GM20000 (cell line): ENCODE measurements around the gene NRG3.

Experiments used
- DNase-seq: peaks from one replicate; pipeline ENCODE4 v3.0.0; 2012; ENCODE audit warnings: low spot score
- TF ChIP-seq, protein P1 (sequence below): IDR thresholded peaks from 2 replicates; pipeline ENCODE4 v1.5.1; 2012; ENCODE audit warnings: mild to moderate bottlenecking, control low read depth; ENCODE audit errors: extremely low read depth, missing control alignments

The NRG3 gene

DNA sequence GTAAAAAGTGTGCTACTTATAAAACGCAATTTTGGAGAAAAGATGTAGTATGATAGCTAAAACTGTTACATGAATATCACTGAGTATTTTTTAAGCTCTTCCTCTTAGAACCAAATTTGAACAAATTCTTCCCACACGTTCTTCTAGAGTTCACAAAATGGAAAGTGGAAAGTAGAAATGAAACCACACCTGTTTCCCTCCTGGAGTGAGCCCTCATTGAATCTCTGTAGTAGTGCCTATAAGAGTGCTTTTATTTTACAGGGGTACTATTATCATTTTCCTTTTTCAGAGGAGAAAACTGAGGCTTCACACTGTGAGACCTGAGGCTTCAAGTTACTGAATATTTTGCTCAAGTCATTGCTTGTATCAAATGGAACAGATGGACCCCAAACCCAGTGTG is 393.0 kb downstream of the NRG3 start:
- TF ChIP-seq, protein P1, sequence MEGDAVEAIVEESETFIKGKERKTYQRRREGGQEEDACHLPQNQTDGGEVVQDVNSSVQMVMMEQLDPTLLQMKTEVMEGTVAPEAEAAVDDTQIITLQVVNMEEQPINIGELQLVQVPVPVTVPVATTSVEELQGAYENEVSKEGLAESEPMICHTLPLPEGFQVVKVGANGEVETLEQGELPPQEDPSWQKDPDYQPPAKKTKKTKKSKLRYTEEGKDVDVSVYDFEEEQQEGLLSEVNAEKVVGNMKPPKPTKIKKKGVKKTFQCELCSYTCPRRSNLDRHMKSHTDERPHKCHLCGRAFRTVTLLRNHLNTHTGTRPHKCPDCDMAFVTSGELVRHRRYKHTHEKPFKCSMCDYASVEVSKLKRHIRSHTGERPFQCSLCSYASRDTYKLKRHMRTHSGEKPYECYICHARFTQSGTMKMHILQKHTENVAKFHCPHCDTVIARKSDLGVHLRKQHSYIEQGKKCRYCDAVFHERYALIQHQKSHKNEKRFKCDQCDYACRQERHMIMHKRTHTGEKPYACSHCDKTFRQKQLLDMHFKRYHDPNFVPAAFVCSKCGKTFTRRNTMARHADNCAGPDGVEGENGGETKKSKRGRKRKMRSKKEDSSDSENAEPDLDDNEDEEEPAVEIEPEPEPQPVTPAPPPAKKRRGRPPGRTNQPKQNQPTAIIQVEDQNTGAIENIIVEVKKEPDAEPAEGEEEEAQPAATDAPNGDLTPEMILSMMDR: no peak
- no peak for DNase-seq

DNA sequence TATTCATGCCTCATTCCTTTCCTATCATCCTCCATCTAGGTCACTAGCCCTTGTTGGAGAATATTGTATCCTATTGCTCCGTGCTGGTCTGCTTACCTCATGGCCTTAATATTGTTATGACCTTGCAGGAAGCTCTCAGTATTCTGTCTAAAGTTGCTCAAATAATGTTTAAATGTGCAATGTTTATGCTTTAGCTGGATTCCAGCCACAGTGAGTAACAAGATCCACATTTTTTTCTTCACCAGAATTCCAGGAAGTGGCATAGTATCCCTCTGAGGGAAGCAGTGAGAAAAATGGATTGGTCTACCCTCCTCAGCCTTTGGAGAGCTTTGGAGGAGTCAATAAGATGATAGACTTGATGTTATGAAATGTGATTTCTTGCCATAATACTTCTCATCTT is 402.6 kb downstream of the NRG3 start:
- TF ChIP-seq, protein P1: no peak
- no peak for DNase-seq

- TF ChIP-seq, protein P1: no peak
- DNase-seq: peak; percentile 16
These were observed 403.6 kb downstream of the NRG3 start for GRCh38 chr10:82278401-82279182.

DNA sequence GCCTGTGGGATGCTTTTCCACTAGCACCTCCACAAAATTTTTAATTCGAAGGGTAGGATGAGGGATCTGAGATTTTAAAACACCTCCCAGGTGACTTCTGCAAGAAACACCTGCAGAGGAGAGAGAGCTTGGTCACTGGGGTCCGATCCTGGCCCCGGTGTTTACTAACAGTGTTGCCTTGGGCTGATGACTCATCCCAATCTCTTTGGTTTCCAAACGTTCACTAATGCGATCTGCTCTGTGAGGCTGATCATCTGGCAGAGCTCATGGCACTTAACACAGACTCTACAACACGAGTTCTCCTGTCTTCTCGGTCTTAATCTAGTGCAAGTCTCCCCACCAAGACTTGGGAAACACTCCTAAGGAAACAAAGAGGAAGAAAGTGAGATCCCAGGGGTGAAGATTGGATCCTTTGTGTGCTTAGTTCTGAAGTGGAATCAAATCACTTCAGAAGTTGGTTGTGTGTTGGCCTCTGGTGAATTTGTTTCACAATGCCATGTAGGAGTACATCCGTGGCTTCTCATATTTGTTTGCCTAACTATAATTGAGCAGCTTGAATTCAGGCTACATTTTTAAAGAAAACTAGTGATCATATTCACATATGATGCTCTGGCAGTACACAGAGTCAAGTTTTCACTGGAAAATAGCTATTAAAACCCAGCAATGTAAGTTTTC is 407.9 kb downstream of the NRG3 start:
- TF ChIP-seq, protein P1: no peak
- no peak for DNase-seq

DNA sequence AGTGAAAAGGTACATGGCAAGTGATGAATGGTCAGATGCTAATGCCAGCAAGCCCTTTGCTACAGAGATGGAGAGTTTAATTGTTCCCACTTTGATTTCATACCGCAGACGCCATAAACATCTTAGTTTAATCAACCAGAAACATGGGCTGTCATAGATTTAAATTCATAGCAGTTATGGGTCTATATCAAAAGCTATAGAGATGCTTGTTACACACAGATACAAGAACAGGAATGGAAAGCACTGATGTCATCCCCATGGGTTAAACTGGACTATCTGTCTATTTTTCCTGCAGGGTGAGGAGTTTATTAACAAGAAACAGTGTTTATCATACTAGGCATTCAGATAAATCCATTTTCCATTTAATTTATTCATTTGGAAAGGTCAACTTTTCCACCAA is 409.2 kb downstream of the NRG3 start:
- TF ChIP-seq, protein P1: no peak
- DNase-seq: no peak

DNA sequence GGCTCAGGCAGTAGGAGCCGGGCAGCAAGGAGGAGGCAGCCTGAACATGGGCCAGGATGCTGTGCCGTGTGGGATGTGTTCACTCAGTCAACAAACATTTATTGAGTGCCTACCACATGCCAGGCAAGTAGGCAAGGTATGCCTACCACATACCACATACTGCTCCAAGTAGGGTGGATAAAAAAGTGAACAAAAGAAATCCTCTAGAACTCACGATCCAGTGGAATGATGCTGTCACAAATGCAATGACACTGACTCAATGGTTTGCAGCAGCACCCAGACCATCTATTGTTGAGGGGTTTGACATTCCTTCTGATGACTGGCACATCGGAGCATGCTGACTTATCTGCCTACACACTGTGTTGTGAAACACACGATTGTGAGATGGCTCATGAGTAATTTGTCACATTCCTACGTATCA is 413.5 kb downstream of the NRG3 start:
- no peak for DNase-seq
- TF ChIP-seq, protein P1: no peak

DNA sequence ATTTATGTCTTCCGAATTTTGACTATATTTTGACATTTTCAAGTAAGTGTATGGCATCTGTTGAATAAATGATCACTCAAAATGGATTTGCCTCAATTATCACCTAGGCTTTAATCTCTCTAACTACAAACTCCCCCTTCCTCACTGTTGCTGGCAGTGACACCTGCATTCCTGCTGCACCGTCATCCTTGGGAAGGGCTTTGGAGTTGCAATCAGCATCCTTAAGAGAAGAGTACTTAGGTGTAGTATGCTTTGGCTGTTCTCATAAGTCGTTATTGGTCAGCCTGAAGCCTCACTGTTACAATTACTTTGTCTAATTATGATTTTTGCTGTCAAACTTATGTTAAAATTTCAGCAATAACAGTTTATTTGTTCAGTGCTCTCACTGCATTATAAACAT is 415.0 kb downstream of the NRG3 start:
- TF ChIP-seq, protein P1: no peak
- no peak for DNase-seq
